Activated gamma-delta T cell treated with anti-CD3 and anti-CD28 coated beads, Interleukin-2, amount 50 U/mL, for 16 hours (primary cell): ENCODE results near the gene MARK1.

Source experiments
- DNase-seq: peaks from one replicate; pipeline ENCODE4 v3.0.0-alpha.2; 2020; ENCODE audit warnings: low read depth

The MARK1 gene

GRCh38 chr1:220527908-220528678, at the start of gene MARK1:
Gene MARK1 (plus strand): TSS chr1:220528136. CDS start chr1:220528823, 687 bp downstream.
- no peak for DNase-seq

DNA sequence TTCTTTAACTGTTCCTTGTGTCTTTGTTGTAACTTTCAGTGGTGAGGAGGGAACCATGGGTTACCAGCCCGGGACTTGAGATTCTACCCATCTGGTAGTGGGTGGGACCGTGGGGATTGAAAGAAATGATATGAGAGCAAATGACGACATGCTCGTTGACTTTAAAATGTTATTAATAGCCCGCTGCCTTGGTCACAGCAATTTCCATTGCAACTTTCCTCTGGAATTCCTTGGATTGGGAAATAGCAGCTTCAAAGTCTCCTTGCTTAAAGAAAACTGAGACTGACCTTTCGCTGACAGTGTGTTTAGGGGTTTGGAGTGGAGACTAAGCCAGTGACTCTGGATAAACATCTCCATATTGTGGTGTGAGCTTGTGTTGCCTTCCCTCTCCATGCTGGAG, 44.2 kb upstream of the MARK1 start:
- DNase-seq = no peak

- no peak for DNase-seq
Observed at GRCh38 chr1:220484135-220484534, 43.8 kb upstream of the MARK1 start.

- DNase-seq = no peak
Observed at GRCh38 chr1:220485131-220485530, 42.8 kb upstream of the MARK1 start.

- DNase-seq = no peak
Observed at GRCh38 chr1:220485791-220486190, 42.1 kb upstream of the MARK1 start.

DNA sequence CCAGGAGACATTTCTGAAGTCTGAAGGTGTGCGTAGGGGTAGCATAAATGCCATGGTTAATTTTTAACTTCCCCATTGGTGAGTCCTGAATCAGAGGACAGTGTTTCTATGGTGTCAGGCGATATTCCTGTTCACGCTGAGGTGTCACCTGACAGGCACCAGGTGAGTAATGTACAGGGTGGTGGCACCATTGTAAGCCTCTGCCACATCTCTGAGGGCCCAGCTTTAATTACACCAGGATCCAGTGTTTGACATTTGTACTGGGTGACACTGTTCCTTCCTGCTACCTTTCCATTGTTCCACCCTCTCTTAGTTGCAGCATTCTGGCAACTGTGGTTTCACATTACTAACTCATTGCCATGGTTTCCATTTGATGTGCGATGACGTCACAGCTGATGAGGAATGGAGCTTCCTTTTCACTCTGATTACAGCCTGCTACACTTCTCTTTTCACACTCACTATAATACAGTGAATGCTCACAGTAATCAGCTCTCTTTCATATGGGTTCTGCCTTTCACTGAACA, 40.6 kb upstream of the MARK1 start:
- DNase-seq = no peak

DNA sequence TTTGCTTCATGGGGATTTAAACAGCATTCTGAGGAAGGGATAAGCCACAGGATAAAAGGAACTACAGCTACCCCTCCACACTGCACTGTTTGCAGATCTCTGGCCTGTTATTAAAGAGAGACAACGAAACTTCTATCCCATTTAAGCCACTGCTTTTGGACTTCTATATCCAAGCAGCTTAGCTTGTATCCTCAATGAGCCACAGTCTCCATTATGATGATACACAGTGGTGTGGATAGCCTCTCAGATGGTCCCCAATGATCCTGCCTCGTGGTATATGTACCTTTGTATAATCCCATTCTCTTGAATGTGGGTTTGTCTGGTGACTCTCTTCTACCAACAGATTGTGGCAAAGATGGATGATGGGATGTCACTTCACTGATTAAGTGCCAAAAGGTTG, 36.0 kb upstream of the MARK1 start:
- DNase-seq = no peak

DNA sequence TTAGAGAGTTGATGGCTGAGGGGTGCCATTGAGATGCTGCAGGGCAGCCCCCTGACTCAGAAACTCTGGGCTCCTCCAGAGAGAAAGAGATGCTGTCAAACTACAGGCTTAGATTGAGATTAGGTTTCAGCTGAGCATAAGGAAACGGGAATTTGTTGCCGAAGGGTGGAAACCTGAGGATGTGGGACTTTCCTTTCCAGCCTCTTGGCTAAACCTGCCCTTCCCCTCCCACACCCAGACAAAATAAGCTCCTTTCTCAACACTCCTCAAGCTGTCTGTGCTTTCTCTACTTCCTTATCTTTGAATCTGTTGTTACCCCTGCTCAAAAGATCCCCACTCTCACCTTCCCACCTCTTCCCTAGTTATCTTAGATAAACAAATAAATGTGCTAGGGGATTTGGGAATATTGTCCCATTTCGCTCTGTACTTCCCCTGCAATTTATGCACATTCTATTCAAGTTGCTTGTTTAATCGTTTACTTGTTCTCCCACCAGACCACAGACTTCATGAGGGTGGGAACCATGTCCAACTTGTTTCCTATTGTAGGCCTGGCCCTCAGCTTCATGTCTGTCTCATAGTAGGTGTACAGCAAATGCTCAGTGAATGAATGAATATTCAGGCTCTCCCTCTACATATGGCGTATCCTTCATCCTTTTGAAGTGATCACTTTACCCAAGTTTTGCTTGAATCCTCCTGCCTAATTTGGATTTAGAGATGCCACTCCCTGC, 30.6 kb upstream of the MARK1 start:
- DNase-seq = no peak

DNA sequence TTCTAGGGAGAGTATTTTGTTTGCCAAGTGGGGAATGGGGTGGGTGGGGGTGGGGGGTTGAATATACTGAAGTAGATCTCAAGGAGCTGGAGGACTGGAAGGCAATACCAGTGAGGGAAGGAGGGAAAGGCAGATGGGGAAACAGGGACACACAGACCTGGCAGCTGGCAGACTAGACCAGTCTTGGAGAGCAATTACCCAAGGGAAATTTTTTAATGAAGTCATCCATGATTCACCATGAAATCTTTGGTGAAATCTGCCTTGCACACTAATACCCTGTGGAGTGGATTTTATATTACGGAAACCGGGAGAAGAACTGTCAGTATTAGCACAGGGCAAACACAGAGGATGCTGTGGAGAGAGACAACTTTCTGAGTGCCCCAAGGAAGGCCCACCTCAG, 29.7 kb upstream of the MARK1 start:
- no peak for DNase-seq

DNA sequence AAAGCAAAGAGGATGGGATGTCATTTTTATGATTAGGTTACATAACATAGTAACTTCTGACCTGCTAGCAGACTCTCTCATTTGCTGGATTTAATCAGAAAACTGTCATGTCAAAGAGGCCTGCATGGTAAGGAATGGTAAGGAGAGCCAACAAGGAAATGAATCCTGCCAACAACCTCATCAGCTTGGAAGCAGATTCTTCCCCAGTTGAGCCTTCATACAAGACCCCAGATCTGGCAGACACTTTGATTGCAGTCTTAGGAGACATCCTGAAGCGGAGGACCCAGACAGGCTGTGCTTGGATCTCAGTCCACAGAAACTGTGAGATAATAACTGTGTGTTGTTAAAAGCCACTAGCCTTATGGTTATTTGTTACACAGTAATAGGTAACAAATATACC, 27.6 kb upstream of the MARK1 start:
- DNase-seq = no peak

- DNase-seq = no peak
Observed at GRCh38 chr1:220504329-220504728, 23.6 kb upstream of the MARK1 start.

DNA sequence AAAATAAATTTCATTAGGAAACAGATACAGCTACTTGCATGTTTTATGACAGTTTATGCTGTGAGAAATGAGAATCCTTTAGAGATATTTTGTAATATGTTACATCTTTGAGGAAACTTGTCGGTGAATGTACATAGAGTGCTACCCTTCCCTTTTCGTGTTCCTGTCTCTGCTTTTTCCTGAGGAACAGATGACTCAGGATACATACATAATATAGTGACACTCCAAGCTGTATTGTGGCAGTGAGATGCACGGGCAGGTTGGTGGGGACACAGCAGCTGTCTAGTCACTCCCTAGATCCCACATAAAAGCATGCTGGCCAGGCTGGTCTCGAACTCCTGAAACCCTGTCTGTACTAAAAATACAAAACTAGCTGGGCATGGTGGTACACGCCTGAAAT, 20.9 kb upstream of the MARK1 start:
- no peak for DNase-seq

DNA sequence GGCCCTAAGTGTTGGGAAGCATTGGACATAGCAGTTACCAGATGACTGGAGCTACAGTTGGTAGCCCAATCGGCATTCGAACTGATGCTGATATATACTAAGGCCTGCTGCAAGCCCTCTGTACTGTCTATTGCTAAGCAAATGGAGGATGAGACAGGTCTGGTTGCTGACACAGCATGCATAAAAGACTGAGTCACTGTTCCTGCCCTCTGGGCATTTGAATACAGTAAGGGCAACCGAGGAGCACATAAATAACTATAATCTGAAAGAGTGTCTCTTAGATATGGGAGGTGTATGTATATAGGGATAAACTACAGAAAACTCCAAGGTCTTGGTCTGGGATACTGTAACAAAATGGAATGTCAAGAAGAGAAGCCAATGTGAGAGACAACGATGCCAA, 16.8 kb upstream of the MARK1 start:
- no peak for DNase-seq

GRCh38 chr1:220511785-220512184, 16.2 kb upstream of the MARK1 start:
- DNase-seq = no peak

DNA sequence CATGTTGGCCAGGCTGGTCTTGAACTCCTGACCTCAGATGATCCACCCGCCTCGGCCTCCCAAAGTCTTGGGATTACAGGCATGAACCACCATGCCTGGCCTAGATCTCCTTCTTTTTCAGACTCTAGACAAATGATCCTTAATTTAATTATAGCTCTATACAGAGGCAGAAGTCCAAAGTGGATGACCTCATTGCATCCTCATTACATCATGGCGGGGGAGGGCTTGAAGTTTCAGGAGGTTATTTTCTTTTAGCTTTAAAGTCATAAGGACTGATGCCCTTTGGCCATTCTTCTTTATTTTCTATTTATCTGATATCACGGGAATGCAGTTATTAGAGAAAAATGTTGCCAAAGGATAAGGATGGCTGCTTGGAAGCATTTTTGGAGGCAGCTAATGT, 14.1 kb upstream of the MARK1 start:
- no peak for DNase-seq

GRCh38 chr1:220514256-220514655, 13.7 kb upstream of the MARK1 start:
- no peak for DNase-seq

GRCh38 chr1:220516014-220516721, 11.8 kb upstream of the MARK1 start:
- DNase-seq = no peak

GRCh38 chr1:220516722-220517042, 11.3 kb upstream of the MARK1 start:
- no peak for DNase-seq

- no peak for DNase-seq
Observed at GRCh38 chr1:220521778-220522177, 6.2 kb upstream of the MARK1 start.

DNA sequence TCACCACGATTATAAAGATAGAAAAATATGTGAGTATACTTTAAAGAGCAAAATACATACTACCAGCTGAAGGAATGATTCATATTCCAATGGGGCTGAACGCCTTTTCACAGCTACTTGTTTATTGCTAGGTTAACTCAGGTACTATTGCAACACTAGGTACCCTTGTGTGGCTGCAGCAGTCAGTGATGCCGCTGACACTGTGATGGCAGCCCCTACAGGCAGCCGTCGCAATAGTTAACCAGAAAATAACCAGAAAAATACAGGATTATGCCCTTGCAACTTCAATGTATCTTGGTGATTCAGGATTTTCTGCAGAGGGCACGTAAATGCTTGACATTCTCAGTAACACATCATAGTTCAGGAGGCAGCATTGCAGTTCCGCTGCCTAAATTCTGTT, 1.6 kb upstream of the MARK1 start:
- no peak for DNase-seq

GRCh38 chr1:220527279-220527907, 543 bp upstream of the MARK1 start:
- no peak for DNase-seq

- DNase-seq = no peak
Observed at GRCh38 chr1:220528679-220529501, 954 bp downstream of the MARK1 start.
